Inferior parietal cortex (tissue), 1 donor: Measurements from ENCODE around the gene FAM151B.
"Not testable (repeated sequence)": the region's sequence is repeated elsewhere in the genome, so short reads cannot be mapped to it uniquely, and the experiment has no call there.

Experiments
- DNase-seq: peaks from one replicate; pipeline ENCODE4 v3.0.0-alpha.2; 2016; ENCODE audit errors: extremely low spot score

The FAM151B gene

GRCh38 chr5:80503641-80504040 lies 15.7 kb downstream of the FAM151B start:
- no peak for DNase-seq

- DNase-seq, result no peak
Measured at GRCh38 chr5:80504833-80505232, 16.9 kb downstream of the FAM151B start.

- DNase-seq, result no peak
Measured at GRCh38 chr5:80507663-80508062, 19.8 kb downstream of the FAM151B start.

GRCh38 chr5:80508844-80509243 lies 20.9 kb downstream of the FAM151B start:
- DNase-seq, result no peak

GRCh38 chr5:80509362-80509761 lies 21.5 kb downstream of the FAM151B start:
- no peak for DNase-seq

GRCh38 chr5:80516826-80517225 lies 28.9 kb downstream of the FAM151B start:
- DNase-seq, result no peak

- no peak for DNase-seq
Measured at GRCh38 chr5:80540691-80541090, 52.8 kb downstream of the FAM151B start.

- no peak for DNase-seq
Measured at GRCh38 chr5:80541392-80541791, 53.5 kb downstream of the FAM151B start.

- no peak for DNase-seq
Measured at GRCh38 chr5:80554646-80555045, 66.7 kb downstream of the FAM151B start.

GRCh38 chr5:80555099-80555498 lies 67.2 kb downstream of the FAM151B start:
- DNase-seq, result no peak

GRCh38 chr5:80559244-80559643 lies 71.3 kb downstream of the FAM151B start:
- DNase-seq, result no peak

GRCh38 chr5:80565330-80565729 lies 77.4 kb downstream of the FAM151B start:
- DNase-seq, result no peak

GRCh38 chr5:80566711-80567259 lies 78.9 kb downstream of the FAM151B start:
- no peak for DNase-seq

- DNase-seq, result no peak
Measured at GRCh38 chr5:80568251-80568650, 80.4 kb downstream of the FAM151B start.

- DNase-seq, result no peak
Measured at GRCh38 chr5:80569086-80569960, 81.4 kb downstream of the FAM151B start.

GRCh38 chr5:80569961-80570786 lies 82.3 kb downstream of the FAM151B start, which contains the start of gene ANKRD34B:
TSS of gene ANKRD34B (minus strand) at chr5:80570280. CDS start at chr5:80560019, 10,261 bp downstream.
- DNase-seq, result no peak

GRCh38 chr5:80573062-80573461 lies 85.2 kb downstream of the FAM151B start:
- DNase-seq, result no peak

- DNase-seq, result no peak
Measured at GRCh38 chr5:80576383-80576782, 88.5 kb downstream of the FAM151B start.

- no peak for DNase-seq
Measured at GRCh38 chr5:80577707-80578106, 89.8 kb downstream of the FAM151B start.

- DNase-seq, result no peak
Measured at GRCh38 chr5:80579050-80579449, 91.2 kb downstream of the FAM151B start.

- DNase-seq, result not testable (repeated sequence)
Measured at GRCh38 chr5:80580291-80580690, 92.4 kb downstream of the FAM151B start.

GRCh38 chr5:80584770-80585169 lies 96.9 kb downstream of the FAM151B start:
- DNase-seq, result no peak
